GM23338 (cell line): ENCODE data around the gene SMURF2. TPM values are rescaled to one million over a fixed set of nuclear protein-coding genes. Genes with fewer than 3 reads are reported as not detected.
"Not testable (repeated sequence)": the region's sequence is repeated elsewhere in the genome, so short reads cannot be mapped to it uniquely, and the experiment has no call there.

ENCODE experiments used
- ATAC-seq: fragments of 200-7000 bp; cut with Tn5 transposase; 3 replicates; pipeline ENCODE4 v1.9.1; 2020
- DNase-seq: peaks from one replicate; pipeline ENCODE4 v3.0.0-alpha.2; 2015; ENCODE audit warnings: low spot score
- H2AFZ ChIP-seq: fragments of 200-600 bp; sonication (generic); 2 replicates; pipeline ENCODE4 v1.8.0; 2016; ENCODE audit warnings: antibody characterized with exemption, mild to moderate bottlenecking, moderate library complexity
- H3F3A ChIP-seq: fragments of 200-600 bp; sonication (generic); replicated peaks from 2 replicates; pipeline ENCODE4 v1.8.0; 2017; ENCODE audit warnings: antibody characterized with exemption, mixed run types, low read depth
- H3K27ac ChIP-seq: fragments of 200-600 bp; sonication (generic); 2 replicates; pipeline ENCODE4 v1.6.1; 2016; ENCODE audit warnings: low read depth
- H3K27me3 ChIP-seq: fragments of 200-600 bp; sonication (generic); 2 replicates; pipeline ENCODE4 v1.8.0; 2016; ENCODE audit warnings: mild to moderate bottlenecking, mixed run types, moderate library complexity; ENCODE audit not compliant: insufficient read depth
- H3K36me3 ChIP-seq: fragments of 200-600 bp; sonication (generic); 2 replicates; pipeline ENCODE4 v1.8.0; 2016; ENCODE audit warnings: mild to moderate bottlenecking; ENCODE audit not compliant: insufficient read depth
- H3K4me1 ChIP-seq: fragments of 200-600 bp; sonication (generic); 2 replicates; pipeline ENCODE4 v1.8.0; 2016; ENCODE audit warnings: mild to moderate bottlenecking, moderate library complexity; ENCODE audit not compliant: insufficient read depth
- H3K4me2 ChIP-seq: fragments of 200-600 bp; sonication (generic); 2 replicates; pipeline ENCODE4 v1.7.1; 2017; ENCODE audit warnings: mixed run types
- H3K4me3 ChIP-seq: fragments of 200-600 bp; sonication (generic); 2 replicates; pipeline ENCODE4 v1.6.1; 2016; ENCODE audit warnings: mixed run types
- H3K79me2 ChIP-seq: fragments of 200-600 bp; sonication (generic); replicated peaks from 2 replicates; pipeline ENCODE4 v1.8.0; 2017; ENCODE audit warnings: mild to moderate bottlenecking; ENCODE audit not compliant: insufficient read depth
- H3K9me2 ChIP-seq: fragments of 200-600 bp; sonication (generic); 2 replicates; pipeline ENCODE4 v1.8.0; 2017; ENCODE audit not compliant: insufficient read depth
- H4K20me1 ChIP-seq: fragments of 200-600 bp; sonication (generic); replicated peaks from 2 replicates; pipeline ENCODE4 v1.8.0; 2017; ENCODE audit warnings: mild to moderate bottlenecking; ENCODE audit not compliant: insufficient read depth
- H3K27ac Mint-ChIP-seq: 2 replicates; pipeline ENCODE4 v1.8.0; 2020; ENCODE audit warnings: inconsistent platforms, mild to moderate bottlenecking, moderate library complexity, mixed read lengths
- H3K27me3 Mint-ChIP-seq: 3 replicates; pipeline ENCODE4 v1.8.0; 2022; ENCODE audit warnings: low read depth, mild to moderate bottlenecking, moderate library complexity, mixed read lengths, inconsistent platforms; ENCODE audit not compliant: insufficient read depth, poor library complexity
- H3K36me3 Mint-ChIP-seq: 3 replicates; pipeline ENCODE4 v1.8.0; 2021; ENCODE audit warnings: low read depth, mild to moderate bottlenecking, inconsistent platforms, moderate library complexity, mixed read lengths
- H3K4me1 Mint-ChIP-seq: 3 replicates; pipeline ENCODE4 v1.8.0; 2020; ENCODE audit warnings: mild to moderate bottlenecking, inconsistent platforms, mixed read lengths
- H3K4me3 Mint-ChIP-seq: 3 replicates; pipeline ENCODE4 v1.8.0; 2021; ENCODE audit warnings: moderate library complexity, mild to moderate bottlenecking, inconsistent platforms, mixed read lengths
- H3K9me3 Mint-ChIP-seq: 3 replicates; pipeline ENCODE4 v1.8.0; 2020; ENCODE audit warnings: moderate library complexity, mild to moderate bottlenecking, inconsistent platforms, mixed read lengths
- ETS1 ChIP-seq: IDR thresholded peaks from 2 replicates; pipeline ENCODE4 v1.6.1; 2016; ENCODE audit warnings: antibody characterized with exemption
- JUNB ChIP-seq: IDR thresholded peaks from one replicate; pipeline ENCODE4 v1.6.1; 2016; ENCODE audit warnings: antibody characterized with exemption; ENCODE audit not compliant: unreplicated experiment
- polyA plus RNA-seq: library from polyadenylated mRNA; unstranded; fragments of >200 nt; fragmentation: Nextera tagmentation; extraction: Ambion mirVana; gene quantifications from 2 replicates; pipeline ENCODE4 v1.2.1, GENCODE V29; 2016
- total RNA-seq: library from RNA; depleted of rRNA; stranded (reverse); fragments of >200 nt; shearing (Covaris generic); gene quantifications from 2 replicates; pipeline ENCODE4 v1.2.3, GENCODE V29; 2014

The SMURF2 gene
- total and polyA plus RNA-seq, 2 experiments from 2014 or later = 12.1 to 29.6 TPM

- not testable (repeated sequence) for H3K79me2 ChIP-seq, H2AFZ ChIP-seq, H3K36me3 ChIP-seq, H3K9me3 Mint-ChIP-seq, H3K27ac Mint-ChIP-seq, H3K36me3 Mint-ChIP-seq, H3K9me2 ChIP-seq, H3K4me2 ChIP-seq, DNase-seq, H3K27me3 ChIP-seq, H3K4me3 Mint-ChIP-seq, ATAC-seq, H3K4me3 ChIP-seq, H3K4me1 Mint-ChIP-seq, H3K4me1 ChIP-seq, H4K20me1 ChIP-seq, H3K27me3 Mint-ChIP-seq, H3F3A ChIP-seq, H3K27ac ChIP-seq
Measured at GRCh38 chr17:64667807-64668721, 6.0 kb upstream of the SMURF2 start.

- not testable (repeated sequence) for H3F3A ChIP-seq, H3K4me2 ChIP-seq, H3K27ac ChIP-seq, H3K4me3 ChIP-seq, H3K9me2 ChIP-seq, H2AFZ ChIP-seq, H3K36me3 Mint-ChIP-seq, ATAC-seq, H3K27me3 Mint-ChIP-seq, H3K4me3 Mint-ChIP-seq, H3K27me3 ChIP-seq, H3K9me3 Mint-ChIP-seq, DNase-seq, H4K20me1 ChIP-seq, H3K36me3 ChIP-seq, H3K27ac Mint-ChIP-seq
- Histone ChIP-seq H3K4me1 (peaks cover 13% of the 10 kb centered on the region), H3K79me2 (peaks cover 18% of the 10 kb centered on the region)
- peaks cover 18% of the 10 kb centered on the region for H3K4me1 Mint-ChIP-seq
Measured at GRCh38 chr17:64664299-64664981, 2.3 kb upstream of the SMURF2 start.

- not testable (repeated sequence) for H3K4me2 ChIP-seq, H3K9me3 Mint-ChIP-seq, DNase-seq, H3K27ac Mint-ChIP-seq, H2AFZ ChIP-seq, H3K27ac ChIP-seq, ATAC-seq, H3K27me3 ChIP-seq, H3K4me3 ChIP-seq, H3F3A ChIP-seq, H3K27me3 Mint-ChIP-seq, H3K4me3 Mint-ChIP-seq, H3K9me2 ChIP-seq, H3K36me3 Mint-ChIP-seq, H3K36me3 ChIP-seq, H4K20me1 ChIP-seq
- Histone ChIP-seq H3K4me1 (peaks cover 13% of the 10 kb centered on the region), H3K79me2 (peaks cover 24% of the 10 kb centered on the region)
- peaks cover 21% of the 10 kb centered on the region for H3K4me1 Mint-ChIP-seq
Measured at GRCh38 chr17:64663836-64664235, 1.7 kb upstream of the SMURF2 start.

GRCh38 chr17:64662774-64663367 lies 764 bp upstream of the SMURF2 start:
- peaks cover 34% of the 10 kb centered on the region for H3K79me2 ChIP-seq
- H3K36me3 ChIP-seq = no peaks in the 10 kb centered on the region
- H3K4me2 ChIP-seq = peak overlapping the region; percentile 88
- Mint-ChIP-seq H3K4me3 (peak overlapping the region; percentile 73), H3K4me1 (peaks cover 22% of the 10 kb centered on the region), H3K27ac (peak overlapping the region; percentile 92), H3K36me3 (peaks cover 2% of the 10 kb centered on the region; the same call in 1 of the 3 replicates), H3K9me3 (no peaks in the 10 kb centered on the region), H3K27me3 (peaks cover 4% of the 10 kb centered on the region)
- H3K4me3 ChIP-seq = peak overlapping the region; percentile 85
- H4K20me1 ChIP-seq = no peaks in the 10 kb centered on the region; the same call in 1 of the 2 replicates
- 0 out of 2 replicates have a peak, but pooled peaks cover 3% of the 10 kb centered on the region for H3K27me3 ChIP-seq
- peak overlapping the region; percentile 92 for H3K27ac ChIP-seq
- H3K4me1 ChIP-seq = peaks cover 13% of the 10 kb centered on the region
- no peaks in the 10 kb centered on the region for H3F3A ChIP-seq
- peak; percentile 83 for ATAC-seq
- 0 out of 2 replicates have a peak overlapping the region, but pooled peaks have one; percentile 91 for H2AFZ ChIP-seq
- peak; percentile 91 for DNase-seq
- no peaks in the 10 kb centered on the region for H3K9me2 ChIP-seq
- no peak for TF ChIP-seq ETS1
- TF ChIP-seq JUNB = no peak
